ENCODE results near the gene DSC1.

Gene DSC1

GRCh38 chr18:31205273-31205672, 42.6 kb upstream of the DSC1 start:
- no peak for DNase-seq (ENCODE audit: low read depth)
- TF ChIP-seq, protein P1, sequence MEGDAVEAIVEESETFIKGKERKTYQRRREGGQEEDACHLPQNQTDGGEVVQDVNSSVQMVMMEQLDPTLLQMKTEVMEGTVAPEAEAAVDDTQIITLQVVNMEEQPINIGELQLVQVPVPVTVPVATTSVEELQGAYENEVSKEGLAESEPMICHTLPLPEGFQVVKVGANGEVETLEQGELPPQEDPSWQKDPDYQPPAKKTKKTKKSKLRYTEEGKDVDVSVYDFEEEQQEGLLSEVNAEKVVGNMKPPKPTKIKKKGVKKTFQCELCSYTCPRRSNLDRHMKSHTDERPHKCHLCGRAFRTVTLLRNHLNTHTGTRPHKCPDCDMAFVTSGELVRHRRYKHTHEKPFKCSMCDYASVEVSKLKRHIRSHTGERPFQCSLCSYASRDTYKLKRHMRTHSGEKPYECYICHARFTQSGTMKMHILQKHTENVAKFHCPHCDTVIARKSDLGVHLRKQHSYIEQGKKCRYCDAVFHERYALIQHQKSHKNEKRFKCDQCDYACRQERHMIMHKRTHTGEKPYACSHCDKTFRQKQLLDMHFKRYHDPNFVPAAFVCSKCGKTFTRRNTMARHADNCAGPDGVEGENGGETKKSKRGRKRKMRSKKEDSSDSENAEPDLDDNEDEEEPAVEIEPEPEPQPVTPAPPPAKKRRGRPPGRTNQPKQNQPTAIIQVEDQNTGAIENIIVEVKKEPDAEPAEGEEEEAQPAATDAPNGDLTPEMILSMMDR (conservative IDR thresholded peaks at IDR 0.05; ENCODE audit: control insufficient read depth, insufficient read depth, low read depth, low read length) = no peak
- no peak overlapping the region for H3K4me3 ChIP-seq (ENCODE audit: control insufficient read depth, low read depth, low read length)

DNA sequence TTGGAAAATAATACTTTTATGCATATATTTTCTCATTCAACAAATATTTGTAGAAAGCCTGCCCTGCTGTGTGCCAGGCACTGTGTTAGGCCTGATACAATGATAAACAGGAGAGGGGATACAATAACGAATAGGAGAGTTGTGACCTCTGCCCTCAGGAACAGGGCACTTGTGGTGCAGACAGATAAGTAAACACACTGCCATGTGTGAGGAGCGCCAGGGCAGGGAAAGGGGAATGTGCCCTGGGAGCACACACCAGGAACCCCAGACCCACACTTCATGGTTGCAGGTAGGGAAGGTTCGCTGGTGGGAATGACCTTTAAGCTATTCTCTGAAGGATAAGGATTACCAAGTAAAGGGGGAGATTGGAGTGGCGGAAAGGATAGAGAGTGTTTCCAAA, 42.2 kb upstream of the DSC1 start:
- TF ChIP-seq, protein P1 (conservative IDR thresholded peaks at IDR 0.05; ENCODE audit: control insufficient read depth, insufficient read depth, low read depth, low read length) = no peak
- H3K4me3 ChIP-seq (ENCODE audit: control insufficient read depth, low read depth, low read length) = no peak overlapping the region
- DNase-seq (ENCODE audit: low read depth) = no peak

DNA sequence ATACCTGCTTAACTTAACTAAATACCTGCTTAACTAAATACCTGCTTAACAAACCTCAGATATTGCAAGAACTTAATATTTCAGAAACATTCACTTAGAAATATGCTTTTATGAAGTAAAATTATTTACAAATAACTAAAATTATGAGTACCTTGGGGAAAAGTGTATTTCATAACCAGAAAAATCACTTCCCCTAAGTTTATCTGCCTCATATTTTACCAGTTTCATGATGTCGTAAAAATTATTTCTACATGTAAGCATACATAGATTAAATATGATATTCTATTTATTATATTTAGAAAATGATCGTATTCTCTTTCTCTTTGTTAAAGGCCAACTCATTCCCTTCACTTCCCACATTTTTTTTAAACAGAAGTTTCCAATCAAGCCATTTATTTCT, 41.5 kb upstream of the DSC1 start:
- no peak overlapping the region for H3K4me3 ChIP-seq (ENCODE audit: control insufficient read depth, low read depth, low read length)
- TF ChIP-seq, protein P1 (conservative IDR thresholded peaks at IDR 0.05; ENCODE audit: control insufficient read depth, insufficient read depth, low read depth, low read length) = no peak
- DNase-seq (ENCODE audit: low read depth) = no peak

DNA sequence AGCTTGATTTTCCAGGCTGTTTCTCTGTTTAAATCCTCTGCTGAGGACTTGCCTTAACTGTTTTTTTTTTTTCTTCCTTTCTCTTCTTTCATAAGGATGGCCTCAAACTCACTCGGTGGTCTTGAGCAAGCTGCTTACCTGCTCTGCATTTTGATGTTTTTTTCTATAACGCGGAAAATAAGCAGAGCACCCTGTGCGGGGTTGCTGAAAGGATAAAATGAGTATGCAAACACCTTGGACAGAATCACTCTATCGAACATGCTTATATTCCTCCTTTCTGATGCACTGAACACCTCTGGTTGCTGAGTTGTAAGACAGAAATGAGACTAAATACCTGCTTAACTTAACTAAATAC, 41.1 kb upstream of the DSC1 start:
- TF ChIP-seq, protein P1 (conservative IDR thresholded peaks at IDR 0.05; ENCODE audit: control insufficient read depth, insufficient read depth, low read depth, low read length) = no peak

GRCh38 chr18:31203096-31203793, 40.6 kb upstream of the DSC1 start:
- TF ChIP-seq, protein P1 (conservative IDR thresholded peaks at IDR 0.05; ENCODE audit: control insufficient read depth, insufficient read depth, low read depth, low read length) = no peak

More for the DNA sequence above, 41.1 kb upstream of the DSC1 start:
- no peak for DNase-seq (ENCODE audit: low read depth)
- H3K4me3 ChIP-seq (ENCODE audit: control insufficient read depth, low read depth, low read length) = no peak overlapping the region

GRCh38 chr18:31199190-31199769, 36.6 kb upstream of the DSC1 start:
- H3K4me3 ChIP-seq (ENCODE audit: control insufficient read depth, low read depth, low read length) = no peak overlapping the region
- no peak for DNase-seq (ENCODE audit: low read depth)
- TF ChIP-seq, protein P1 (conservative IDR thresholded peaks at IDR 0.05; ENCODE audit: control insufficient read depth, insufficient read depth, low read depth, low read length) = no peak

More at GRCh38 chr18:31203096-31203793, 40.6 kb upstream of the DSC1 start:
- no peak for DNase-seq (ENCODE audit: low read depth)
- H3K4me3 ChIP-seq (ENCODE audit: control insufficient read depth, low read depth, low read length) = no peak overlapping the region

All from fibroblast of mammary gland (primary cell).